ENCODE results near the gene TAMALIN.

Gene TAMALIN

DNA sequence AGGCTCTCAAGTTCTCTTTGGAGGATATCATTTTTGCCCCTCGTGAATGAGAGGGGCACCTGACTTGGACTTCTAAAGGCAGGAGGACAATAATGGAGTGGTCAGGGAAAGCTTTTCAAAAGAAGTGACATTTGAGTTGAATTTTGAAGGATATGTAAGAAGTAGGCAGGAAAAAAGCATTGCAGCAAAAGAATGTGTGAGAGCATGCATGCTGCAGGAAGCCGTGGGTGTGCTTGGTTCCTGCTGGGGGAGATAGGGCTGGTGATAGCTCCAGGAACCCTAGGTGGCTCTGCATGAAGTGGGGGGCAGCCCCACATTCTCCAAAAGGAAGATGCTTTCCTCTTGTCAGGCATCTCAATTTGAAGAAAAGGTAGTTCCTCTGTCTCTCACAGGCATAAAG, 32.1 kb upstream of the TAMALIN start:
- H3F3A ChIP-seq (ENCODE audit: control insufficient read depth, insufficient read depth) = peaks cover 5% of the 10 kb centered on the region
- peaks cover 27% of the 10 kb centered on the region for H3K4me1 ChIP-seq (ENCODE audit: control insufficient read depth, low read length)
- no peak overlapping the region for H3K27ac ChIP-seq (ENCODE audit: low read depth, low read length)
- no peaks in the 10 kb centered on the region for H3K9me2 ChIP-seq (replicated peaks; ENCODE audit: control insufficient read depth, low read length)
- H3K4me2 ChIP-seq (ENCODE audit: low read length) = no peak overlapping the region
- TF ChIP-seq, protein P1, sequence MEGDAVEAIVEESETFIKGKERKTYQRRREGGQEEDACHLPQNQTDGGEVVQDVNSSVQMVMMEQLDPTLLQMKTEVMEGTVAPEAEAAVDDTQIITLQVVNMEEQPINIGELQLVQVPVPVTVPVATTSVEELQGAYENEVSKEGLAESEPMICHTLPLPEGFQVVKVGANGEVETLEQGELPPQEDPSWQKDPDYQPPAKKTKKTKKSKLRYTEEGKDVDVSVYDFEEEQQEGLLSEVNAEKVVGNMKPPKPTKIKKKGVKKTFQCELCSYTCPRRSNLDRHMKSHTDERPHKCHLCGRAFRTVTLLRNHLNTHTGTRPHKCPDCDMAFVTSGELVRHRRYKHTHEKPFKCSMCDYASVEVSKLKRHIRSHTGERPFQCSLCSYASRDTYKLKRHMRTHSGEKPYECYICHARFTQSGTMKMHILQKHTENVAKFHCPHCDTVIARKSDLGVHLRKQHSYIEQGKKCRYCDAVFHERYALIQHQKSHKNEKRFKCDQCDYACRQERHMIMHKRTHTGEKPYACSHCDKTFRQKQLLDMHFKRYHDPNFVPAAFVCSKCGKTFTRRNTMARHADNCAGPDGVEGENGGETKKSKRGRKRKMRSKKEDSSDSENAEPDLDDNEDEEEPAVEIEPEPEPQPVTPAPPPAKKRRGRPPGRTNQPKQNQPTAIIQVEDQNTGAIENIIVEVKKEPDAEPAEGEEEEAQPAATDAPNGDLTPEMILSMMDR (IDR thresholded peaks at IDR 0.05; ENCODE audit: low read depth, low read length, poor library complexity, severe bottlenecking) = no peak
- no peak for TF ChIP-seq EZH2phosphoT487 (IDR thresholded peaks at IDR 0.05; ENCODE audit: borderline replicate concordance, low read length)
- no peaks in the 10 kb centered on the region for H3K27me3 ChIP-seq (ENCODE audit: control insufficient read depth, low read length)
- H4K20me1 ChIP-seq (ENCODE audit: control insufficient read depth, insufficient read depth, low read depth, low read length) = peaks cover 18% of the 10 kb centered on the region
- H3K79me2 ChIP-seq (ENCODE audit: control insufficient read depth, low read length) = peaks cover 32% of the 10 kb centered on the region
- H3K4me3 ChIP-seq (ENCODE audit: low read length) = no peak overlapping the region
- no peaks in the 10 kb centered on the region for H3K9me3 ChIP-seq (ENCODE audit: control insufficient read depth, insufficient read depth, low read length)
- H3K36me3 ChIP-seq (ENCODE audit: control insufficient read depth, low read length) = peaks cover 12% of the 10 kb centered on the region

DNA sequence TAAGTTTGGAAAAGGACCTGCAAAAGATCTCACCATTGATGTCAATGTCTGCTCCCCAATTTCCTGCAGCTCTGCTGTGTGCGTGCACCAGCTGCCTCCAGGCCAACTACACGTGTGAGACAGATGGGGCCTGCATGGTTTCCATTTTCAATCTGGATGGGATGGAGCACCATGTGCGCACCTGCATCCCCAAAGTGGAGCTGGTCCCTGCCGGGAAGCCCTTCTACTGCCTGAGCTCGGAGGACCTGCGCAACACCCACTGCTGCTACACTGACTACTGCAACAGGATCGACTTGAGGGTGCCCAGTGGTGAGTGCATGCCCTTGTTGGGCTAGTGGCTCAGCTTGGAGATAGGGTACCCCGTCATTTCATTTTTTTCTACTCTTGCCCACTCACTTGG, 31.6 kb upstream of the TAMALIN start:
- TF ChIP-seq, protein P1 (IDR thresholded peaks at IDR 0.05; ENCODE audit: low read depth, low read length, poor library complexity, severe bottlenecking) = no peak
- no peak for TF ChIP-seq EZH2phosphoT487 (IDR thresholded peaks at IDR 0.05; ENCODE audit: borderline replicate concordance, low read length)
- Histone ChIP-seq H3K9me2 (replicated peaks; ENCODE audit: control insufficient read depth, low read length) (no peaks in the 10 kb centered on the region), H3K27me3 (ENCODE audit: control insufficient read depth, low read length) (no peaks in the 10 kb centered on the region), H3F3A (ENCODE audit: control insufficient read depth, insufficient read depth) (peaks cover 5% of the 10 kb centered on the region), H3K9me3 (ENCODE audit: control insufficient read depth, insufficient read depth, low read length) (no peaks in the 10 kb centered on the region), H4K20me1 (ENCODE audit: control insufficient read depth, insufficient read depth, low read depth, low read length) (peaks cover 13% of the 10 kb centered on the region), H3K36me3 (ENCODE audit: control insufficient read depth, low read length) (peaks cover 12% of the 10 kb centered on the region), H3K79me2 (ENCODE audit: control insufficient read depth, low read length) (peaks cover 27% of the 10 kb centered on the region), H3K4me1 (ENCODE audit: control insufficient read depth, low read length) (peaks cover 24% of the 10 kb centered on the region), H3K27ac (ENCODE audit: low read depth, low read length) (no peak overlapping the region), H3K4me2 (ENCODE audit: low read length) (no peak overlapping the region), H3K4me3 (ENCODE audit: low read length) (no peak overlapping the region)

DNA sequence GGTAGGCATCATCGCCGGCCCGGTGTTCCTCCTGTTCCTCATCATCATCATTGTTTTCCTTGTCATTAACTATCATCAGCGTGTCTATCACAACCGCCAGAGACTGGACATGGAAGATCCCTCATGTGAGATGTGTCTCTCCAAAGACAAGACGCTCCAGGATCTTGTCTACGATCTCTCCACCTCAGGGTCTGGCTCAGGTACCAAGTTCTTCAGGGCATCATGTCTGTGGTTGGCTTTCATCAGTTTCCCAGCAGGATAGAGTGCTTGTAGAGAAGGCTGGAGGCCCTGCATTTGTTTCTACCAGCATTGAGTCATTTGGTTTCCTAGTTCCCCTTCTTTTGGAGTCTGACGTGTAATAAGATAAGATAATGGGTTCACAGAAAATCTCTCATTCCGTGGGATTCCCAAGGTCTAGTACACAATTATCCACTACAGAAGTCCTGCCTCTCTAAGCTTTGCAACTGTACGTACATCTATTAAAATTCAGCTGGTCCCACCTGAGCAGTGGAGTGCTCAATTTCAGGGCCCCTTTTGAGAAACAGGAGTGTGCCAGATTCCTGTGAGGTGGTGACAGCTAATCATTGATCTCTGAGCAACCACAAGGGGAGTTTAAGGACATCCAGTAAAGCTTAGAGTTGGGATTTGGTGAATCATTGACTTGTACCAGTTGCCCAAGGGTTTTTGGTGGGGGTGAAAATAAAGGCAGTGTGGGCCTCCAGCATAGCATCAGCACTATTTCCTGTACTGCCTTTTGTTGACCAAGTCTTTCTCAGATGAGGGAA, 30.2 kb upstream of the TAMALIN start:
- H3K4me1 ChIP-seq (ENCODE audit: control insufficient read depth, low read length) = peaks cover 12% of the 10 kb centered on the region
- H3K4me2 ChIP-seq (ENCODE audit: low read length) = no peak overlapping the region
- H3K27me3 ChIP-seq (ENCODE audit: control insufficient read depth, low read length) = no peaks in the 10 kb centered on the region
- peaks cover 22% of the 10 kb centered on the region for H3K36me3 ChIP-seq (ENCODE audit: control insufficient read depth, low read length)
- TF ChIP-seq, protein P1 (IDR thresholded peaks at IDR 0.05; ENCODE audit: low read depth, low read length, poor library complexity, severe bottlenecking) = no peak
- no peak for TF ChIP-seq EZH2phosphoT487 (IDR thresholded peaks at IDR 0.05; ENCODE audit: borderline replicate concordance, low read length)
- peaks cover 14% of the 10 kb centered on the region for H4K20me1 ChIP-seq (ENCODE audit: control insufficient read depth, insufficient read depth, low read depth, low read length)
- H3K27ac ChIP-seq (ENCODE audit: low read depth, low read length) = no peak overlapping the region
- H3K9me2 ChIP-seq (replicated peaks; ENCODE audit: control insufficient read depth, low read length) = no peaks in the 10 kb centered on the region
- no peak overlapping the region for H3K4me3 ChIP-seq (ENCODE audit: low read length)
- H3F3A ChIP-seq (ENCODE audit: control insufficient read depth, insufficient read depth) = peaks cover 2% of the 10 kb centered on the region
- H3K79me2 ChIP-seq (ENCODE audit: control insufficient read depth, low read length) = peaks cover 16% of the 10 kb centered on the region
- H3K9me3 ChIP-seq (ENCODE audit: control insufficient read depth, insufficient read depth, low read length) = no peaks in the 10 kb centered on the region

Data from DOHH2 (cell line).